Measurements from ENCODE around the gene ARMH3.

Gene ARMH3

DNA sequence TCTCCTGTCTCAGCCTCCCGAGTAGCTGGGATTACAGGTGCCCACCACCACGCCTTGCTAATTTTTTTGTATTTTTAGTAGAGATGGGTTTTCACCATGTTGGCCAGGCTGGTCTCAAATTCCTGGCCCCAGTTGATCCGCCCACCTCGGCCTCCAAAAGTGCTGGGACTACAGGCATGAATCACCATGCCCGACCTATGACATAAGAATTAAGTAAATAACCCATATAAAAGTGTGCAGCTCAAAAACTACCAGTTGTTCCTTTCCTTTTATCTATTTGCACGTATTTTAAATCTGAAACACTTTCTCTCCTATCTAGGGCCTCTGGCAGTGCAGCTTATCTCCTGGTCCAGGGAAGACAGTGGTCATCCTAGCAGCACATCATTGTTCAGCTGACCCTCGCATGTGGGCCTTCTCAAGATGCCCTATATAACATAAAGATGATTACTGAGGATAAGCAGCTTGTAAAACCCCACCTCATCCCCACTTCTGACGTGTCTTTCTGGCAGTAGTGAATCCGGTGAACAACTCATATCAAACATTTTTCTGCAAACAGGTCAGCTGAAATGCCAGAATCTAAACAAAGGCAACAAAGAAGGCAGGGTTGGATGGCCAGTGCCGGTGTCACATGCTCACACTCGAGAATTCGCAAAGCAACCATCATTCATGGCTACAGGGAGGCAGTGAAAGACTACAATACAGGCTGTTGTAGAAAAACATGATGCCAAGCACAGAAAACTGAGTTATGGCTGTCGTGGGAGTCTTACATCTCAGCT is 176.3 kb downstream of the ARMH3 start:
- in situ Hi-C loops (cut with HindIII; ENCODE audit: low sequenced_read_pairs), result loop anchor here (25.0 kb wide), 1 partner anchor 133 kb away; no protein-coding TSS in a partner anchor

DNA sequence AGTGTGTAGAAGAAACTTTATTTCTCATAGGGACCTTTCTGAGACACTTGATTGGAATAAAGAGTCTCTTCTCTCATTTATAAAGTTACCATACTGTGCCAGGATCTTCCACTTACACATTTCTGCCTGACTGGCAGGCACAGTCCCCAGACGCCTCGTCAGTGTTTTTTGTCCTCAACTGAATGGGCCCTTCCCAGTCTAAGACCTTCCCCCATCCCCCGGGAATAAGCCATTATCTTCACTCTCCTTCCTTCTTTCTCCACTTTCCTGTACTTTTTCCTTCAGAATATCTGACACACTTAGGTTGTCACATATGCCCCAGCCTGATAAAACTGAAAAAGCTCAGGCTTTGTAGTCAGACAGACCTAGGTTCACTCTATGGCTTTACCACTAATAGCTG is 177.1 kb downstream of the ARMH3 start:
- in situ Hi-C loops (cut with HindIII; ENCODE audit: low sequenced_read_pairs), result loop anchor here (25.0 kb wide), 1 partner anchor 133 kb away; no protein-coding TSS in a partner anchor

DNA sequence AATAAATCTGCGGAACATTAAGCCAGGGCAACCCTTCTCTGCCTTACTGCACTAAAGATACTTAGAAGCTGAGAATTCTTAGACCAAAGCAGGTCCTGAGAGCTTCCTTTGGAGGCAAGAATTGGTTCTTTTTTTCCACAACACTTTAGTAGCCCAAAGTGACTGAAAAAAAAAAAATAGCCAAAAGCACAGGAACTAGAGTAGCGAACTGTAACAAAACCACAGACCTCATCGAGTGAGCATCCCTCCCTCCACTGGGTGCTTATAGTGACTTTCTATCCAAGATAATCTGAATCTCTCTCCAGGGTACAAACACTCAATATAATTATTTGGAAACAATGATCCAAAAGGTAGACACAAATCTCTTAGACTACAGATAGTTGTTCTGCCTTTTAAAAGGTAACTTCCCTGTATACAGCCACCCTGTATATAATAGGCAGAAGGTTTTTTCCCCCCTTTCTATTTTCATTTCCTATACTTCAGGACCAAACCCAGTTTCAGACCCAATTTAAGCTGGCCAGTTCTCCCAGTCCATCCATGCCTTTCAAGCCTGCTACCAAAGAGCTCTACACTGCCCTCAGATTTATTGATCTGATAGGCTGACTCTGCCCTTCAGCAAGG is 180.8 kb downstream of the ARMH3 start:
- in situ Hi-C loops (cut with HindIII; ENCODE audit: low sequenced_read_pairs), result loop anchor here (25.0 kb wide), 1 partner anchor 137 kb away; no protein-coding TSS in a partner anchor

DNA sequence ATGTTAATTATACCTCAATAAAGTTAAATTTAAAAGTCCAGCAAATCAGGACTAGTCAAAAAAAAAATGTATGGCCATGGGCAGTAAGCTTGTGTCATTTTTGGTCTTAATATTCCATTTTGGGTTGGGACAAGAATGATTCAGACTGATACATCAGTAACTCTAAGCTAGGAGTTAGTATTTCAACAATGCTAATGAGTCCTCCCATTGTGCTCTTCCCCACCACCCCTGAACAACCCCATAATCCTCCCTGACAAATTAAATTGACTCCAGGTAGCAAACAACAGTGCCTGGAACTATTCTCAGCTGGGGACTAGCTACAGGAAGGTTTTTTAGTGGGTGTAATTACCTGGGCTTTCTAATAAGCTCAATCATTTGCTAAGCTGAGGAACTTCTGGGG is 181.7 kb downstream of the ARMH3 start:
- in situ Hi-C loops (cut with HindIII; ENCODE audit: low sequenced_read_pairs), result no loop called here

DNA sequence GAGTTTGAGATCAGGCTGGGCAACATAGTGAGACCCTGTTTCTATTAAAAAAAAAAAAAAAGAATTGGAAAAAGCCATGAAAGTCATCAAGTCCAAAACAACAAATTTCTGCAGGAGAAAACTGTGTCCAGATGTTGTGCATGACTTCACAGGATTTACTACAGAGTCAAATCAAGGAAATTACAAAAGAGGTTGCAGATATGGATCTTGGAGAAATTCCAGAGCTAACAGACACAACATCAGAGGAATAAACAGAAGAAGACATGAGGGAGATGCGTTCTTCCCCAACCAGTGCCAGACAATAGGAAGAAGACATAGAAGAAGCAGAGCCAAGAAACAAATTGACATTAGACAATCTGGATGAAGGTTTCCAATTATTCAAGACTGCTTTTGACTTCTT is 188.0 kb downstream of the ARMH3 start:
- in situ Hi-C loops (cut with HindIII; ENCODE audit: low sequenced_read_pairs), result no loop called here

DNA sequence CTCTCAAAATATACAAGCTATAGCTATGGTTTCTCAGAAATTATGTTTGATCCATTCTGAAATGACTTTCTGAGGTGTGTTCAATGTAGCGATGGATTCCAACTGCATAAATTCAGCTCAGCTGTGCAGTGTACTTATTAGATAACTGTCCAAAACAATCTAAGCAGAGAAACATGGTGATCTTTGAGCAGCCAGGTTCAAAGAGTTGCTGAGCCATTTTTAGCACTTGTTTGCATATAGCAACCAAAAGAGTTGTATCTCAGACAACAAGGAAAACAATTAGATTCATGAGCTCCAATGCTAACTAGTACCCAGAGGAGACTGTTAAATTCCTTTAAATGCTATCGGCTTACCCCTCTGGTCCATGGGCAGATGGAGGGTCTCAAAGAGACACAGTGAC is 196.4 kb downstream of the ARMH3 start:
- in situ Hi-C loops (cut with HindIII; ENCODE audit: low sequenced_read_pairs), result no loop called here

DNA sequence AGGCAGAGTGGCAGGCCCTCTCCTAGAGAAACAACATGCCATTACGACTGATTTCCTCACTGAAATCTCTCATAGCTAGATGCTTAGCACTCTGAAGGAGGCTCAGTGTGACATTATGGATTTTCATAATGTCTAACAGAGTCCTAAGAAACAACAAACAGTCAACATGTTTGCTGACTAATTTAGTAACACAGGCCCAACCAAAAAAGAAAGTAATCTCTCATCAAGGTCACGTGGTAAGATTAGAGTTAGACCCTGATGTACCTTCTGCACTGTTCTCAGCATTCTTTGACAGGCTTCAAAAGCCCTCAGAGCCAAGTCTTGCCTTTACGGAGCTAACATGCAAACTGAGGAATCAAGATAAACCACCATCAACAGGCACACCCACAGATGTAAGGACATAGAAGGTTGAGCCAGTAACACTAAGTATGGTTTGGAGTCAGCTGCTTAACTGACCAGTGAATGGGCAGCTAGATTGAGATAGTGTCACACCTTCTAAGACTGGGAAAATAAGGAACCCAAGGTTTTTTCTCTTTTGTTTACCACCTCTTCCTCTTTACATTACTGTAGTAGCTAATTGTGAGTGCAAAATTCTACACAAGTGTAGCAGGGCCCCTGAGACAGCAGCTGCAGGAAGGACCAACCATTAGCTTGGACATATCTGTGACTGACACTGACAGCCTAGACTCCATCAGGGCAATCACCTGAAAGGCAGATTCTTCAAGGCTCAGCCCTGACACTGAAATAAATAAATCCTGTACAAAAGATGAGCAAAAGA is 197.1 kb downstream of the ARMH3 start:
- in situ Hi-C loops (cut with HindIII; ENCODE audit: low sequenced_read_pairs), result no loop called here

DNA sequence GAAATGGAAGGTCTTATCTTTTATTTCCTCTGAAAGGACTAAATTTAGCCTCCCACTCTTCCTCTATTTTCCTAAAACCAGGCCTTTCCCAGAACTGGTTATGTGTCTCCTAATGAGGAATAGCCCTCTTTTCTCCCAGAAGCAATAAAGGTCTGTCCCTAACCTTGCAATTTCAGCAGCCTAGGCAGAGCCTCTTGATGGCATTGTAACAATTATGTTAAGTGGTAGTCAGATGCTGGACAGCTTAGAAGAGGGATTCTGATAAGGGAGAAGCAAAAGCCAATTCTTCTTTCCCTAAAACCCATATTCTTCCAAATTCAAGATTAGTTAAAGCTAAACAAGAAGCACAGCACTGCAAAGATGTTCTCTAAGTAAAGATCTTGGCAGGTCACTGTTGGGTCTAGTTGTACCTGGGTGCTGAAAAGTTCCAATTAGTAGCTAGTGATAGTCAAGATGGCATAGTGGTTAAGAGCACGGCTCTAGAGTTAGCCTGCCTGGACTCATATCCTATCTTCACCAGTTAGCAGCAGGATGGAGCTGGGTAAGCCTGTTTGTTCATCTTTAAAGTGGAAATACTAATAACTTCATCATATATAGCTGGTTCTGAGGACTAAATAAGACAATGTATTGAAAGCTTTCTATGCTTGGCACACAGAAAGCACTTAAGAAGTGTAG is 198.0 kb downstream of the ARMH3 start:
- in situ Hi-C loops (cut with HindIII; ENCODE audit: low sequenced_read_pairs), result no loop called here

DNA sequence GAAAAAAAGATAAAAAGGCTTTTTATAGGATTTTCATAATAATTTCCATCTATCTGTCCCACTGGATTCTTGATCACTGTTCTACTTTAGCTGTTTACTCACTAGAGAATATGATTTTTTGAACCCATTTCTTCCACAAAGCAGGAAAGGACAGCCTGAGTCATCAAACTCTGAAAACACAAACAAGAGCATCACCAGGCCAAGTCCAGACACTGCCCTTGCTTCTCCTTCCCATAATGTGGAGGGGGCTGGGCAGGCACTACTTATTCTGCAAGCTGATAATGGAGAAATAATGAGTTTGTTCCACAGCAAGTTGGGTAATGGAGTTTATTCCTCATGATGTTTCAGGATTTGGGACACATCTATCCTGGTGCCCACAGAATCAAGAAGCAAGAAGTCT is 199.3 kb downstream of the ARMH3 start:
- in situ Hi-C loops (cut with HindIII; ENCODE audit: low sequenced_read_pairs), result no loop called here

DNA sequence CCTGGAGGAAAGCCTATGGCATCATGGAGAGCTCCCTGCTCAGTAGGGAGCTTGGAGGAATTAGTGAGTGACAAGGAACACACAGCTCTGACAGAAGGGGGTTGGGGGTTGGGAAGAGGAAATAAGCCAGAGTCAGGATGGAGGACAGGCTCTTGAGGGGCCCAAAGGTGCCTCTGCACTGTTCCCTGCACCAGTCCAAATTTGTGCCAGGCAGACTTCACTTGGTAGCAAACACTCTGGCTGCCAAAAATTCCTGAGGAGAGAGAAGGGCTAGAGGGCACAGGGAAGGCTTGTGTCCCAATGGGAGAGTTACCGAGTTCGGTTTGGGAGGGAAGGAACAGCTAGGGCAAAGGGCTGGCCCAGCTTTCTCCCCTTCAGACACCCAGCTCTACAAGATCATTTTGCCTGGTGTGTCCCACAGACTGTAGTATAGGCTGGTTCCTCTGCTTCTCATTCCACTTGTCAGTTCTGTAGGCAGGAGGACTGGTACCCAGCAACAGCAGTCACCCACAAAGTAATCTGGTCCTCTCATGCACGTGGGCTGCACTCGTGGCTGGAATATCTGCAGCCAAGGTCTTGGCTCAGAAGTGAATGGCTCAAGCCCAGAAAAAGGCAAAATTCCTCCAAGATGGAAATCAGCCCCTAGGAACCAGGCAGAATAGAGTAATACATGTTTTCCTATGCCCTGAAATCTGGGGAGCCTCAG is 204.4 kb downstream of the ARMH3 start:
- in situ Hi-C loops (cut with HindIII; ENCODE audit: low sequenced_read_pairs), result no loop called here

DNA sequence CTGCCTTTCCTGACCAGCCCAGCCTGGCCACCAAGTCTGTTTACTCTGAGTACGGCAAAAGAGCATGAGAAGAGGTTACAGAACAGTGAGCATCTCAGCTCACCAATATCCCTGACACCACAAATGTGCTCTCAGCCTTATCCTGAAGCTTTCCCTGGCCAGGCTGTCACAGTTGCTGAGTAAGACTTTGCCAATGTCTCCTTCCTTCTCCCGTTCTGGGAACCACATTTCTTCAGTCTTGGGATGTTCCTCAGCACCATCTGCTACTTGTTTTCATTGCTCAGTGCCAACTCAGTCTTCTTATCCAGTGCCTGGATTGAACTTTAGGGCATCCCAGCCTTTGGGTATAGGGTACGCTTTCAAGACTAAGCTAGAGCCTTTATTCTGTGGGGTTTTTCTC is 205.2 kb downstream of the ARMH3 start:
- in situ Hi-C loops (cut with HindIII; ENCODE audit: low sequenced_read_pairs), result no loop called here

DNA sequence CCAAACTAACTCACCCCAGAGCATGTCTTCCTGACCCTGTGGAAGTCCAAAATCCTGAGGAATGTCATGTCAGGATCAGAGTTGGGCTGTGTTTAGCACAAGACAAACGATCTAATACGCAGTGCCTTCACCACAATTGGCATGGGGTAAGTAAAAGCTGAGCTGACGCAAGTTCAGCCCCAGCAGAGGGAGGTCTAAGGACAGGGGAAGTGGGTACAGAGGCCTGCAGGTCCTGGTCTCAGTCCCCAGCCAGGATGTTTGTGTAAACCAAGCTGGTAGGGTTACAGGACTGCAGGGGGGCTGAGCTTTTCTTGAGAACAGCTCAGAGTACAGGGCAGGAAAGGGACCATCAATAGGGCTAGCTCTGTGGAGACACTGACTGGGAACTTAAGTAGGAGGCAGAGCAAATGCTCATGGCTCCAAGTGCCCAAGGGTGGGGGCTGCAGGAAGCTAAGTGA is 207.1 kb downstream of the ARMH3 start:
- in situ Hi-C loops (cut with HindIII; ENCODE audit: low sequenced_read_pairs), result no loop called here

DNA sequence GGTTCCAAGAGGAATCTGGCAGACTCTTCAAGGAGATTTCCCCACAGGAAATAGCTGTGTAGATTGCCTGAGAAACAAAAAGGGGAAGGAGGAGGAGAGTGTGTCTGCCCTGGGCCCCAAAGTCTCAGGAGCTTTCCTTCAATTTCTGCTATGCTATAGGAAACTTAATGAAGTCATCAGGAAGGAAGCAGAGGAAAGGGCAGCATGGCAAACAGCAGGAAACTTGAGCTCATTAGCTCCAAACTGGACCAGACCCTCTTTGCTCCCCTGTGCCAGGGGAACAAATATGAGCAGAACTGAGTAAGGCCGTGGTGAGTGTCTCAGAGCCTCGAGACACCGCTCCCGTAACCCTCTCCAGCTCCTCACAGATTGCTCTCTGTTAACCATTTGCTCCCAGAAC is 207.6 kb downstream of the ARMH3 start:
- in situ Hi-C loops (cut with HindIII; ENCODE audit: low sequenced_read_pairs), result no loop called here

DNA sequence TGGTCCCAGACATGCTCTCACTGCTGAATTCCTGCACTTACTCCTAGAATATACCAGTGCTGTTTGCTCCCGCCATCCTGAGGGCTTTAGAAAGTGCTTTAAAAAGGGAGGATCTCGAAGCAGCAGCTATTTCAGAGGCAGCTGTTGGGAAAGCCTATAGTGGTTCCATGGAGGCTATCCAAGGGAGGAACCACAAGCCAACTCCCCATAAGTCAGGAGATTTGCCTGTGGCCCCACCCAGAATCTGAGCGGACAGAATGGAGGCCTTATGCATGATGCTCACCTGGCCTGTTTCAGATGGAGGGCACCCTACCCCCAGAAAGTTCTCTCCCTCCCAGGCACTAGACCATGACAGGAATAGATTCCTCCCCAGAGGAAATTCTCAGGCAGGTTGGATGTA is 210.1 kb downstream of the ARMH3 start:
- in situ Hi-C loops (cut with HindIII; ENCODE audit: low sequenced_read_pairs), result no loop called here

DNA sequence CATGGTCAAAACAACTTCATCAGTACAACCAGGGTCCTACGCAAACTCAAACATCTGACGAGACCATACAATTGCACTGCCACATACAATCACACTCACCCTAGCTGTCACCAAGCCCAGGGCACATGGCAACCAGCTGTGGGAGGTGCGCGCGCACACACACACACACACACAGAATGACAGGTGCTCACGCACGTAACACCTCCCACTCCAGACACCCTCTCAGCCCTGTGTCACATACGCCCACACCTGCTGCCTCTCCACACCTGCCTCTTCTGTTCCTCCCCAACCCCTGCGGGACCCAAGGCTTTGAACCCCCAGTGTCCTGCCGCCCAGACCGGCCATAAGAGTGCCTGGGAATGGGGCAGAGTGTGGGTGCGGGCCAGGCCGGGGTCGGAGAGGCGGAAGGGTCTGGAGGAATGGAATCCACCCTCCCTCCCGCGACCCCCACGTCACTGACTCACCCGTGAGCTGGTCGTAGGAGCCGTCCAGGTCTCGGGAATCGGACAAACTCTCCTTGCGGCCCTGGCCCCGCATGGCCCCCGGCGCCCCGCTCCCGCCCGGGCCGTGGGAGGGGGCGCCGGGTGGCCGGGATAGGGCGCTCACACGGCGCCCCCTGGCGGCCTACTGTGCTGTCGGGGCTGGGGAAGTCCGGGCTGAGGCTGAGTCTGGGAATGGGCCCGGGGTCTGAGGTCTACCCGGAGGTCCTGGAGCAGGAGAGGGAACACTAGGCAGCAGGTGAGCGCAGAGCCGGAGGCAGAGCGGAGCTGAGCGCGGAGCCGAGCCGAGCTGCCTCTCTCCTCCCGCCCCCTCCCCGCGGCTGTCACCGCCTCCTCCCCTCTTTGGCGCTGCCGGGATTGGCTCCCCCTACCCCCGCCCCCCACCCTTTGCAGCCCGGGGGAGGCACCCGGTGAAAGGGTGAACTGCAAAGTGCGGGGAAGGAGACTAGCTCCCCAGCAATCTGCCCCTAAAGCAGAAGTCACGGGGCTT is 212.6 kb downstream of the ARMH3 start, which contains the start of gene KCNIP2:
TSS of gene KCNIP2 (minus strand) at position 769 of the 990 bp plus-strand sequence. CDS start at position 537, 232 bp downstream.
- in situ Hi-C loops (cut with HindIII; ENCODE audit: low sequenced_read_pairs), result no loop called here

DNA sequence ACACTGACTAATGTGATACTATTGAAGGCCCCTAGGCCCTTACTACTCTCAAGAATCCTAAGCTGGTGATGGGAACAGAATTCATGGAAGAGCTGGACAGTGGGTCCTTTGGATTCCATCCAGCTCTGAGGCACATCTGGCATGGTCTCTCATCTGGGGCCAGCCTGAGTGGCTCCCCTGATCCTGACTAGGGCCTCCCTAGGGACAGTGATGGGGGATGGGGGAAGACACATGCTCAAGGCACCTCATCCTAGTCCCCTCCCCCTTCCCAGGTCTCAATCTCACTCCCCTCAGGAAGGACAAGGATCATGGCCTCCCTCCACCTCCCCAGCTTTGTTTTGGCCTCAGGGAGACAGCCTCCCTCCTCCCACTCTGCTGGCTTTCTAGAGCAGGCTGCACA is 214.1 kb downstream of the ARMH3 start:
- in situ Hi-C loops (cut with HindIII; ENCODE audit: low sequenced_read_pairs), result no loop called here

DNA sequence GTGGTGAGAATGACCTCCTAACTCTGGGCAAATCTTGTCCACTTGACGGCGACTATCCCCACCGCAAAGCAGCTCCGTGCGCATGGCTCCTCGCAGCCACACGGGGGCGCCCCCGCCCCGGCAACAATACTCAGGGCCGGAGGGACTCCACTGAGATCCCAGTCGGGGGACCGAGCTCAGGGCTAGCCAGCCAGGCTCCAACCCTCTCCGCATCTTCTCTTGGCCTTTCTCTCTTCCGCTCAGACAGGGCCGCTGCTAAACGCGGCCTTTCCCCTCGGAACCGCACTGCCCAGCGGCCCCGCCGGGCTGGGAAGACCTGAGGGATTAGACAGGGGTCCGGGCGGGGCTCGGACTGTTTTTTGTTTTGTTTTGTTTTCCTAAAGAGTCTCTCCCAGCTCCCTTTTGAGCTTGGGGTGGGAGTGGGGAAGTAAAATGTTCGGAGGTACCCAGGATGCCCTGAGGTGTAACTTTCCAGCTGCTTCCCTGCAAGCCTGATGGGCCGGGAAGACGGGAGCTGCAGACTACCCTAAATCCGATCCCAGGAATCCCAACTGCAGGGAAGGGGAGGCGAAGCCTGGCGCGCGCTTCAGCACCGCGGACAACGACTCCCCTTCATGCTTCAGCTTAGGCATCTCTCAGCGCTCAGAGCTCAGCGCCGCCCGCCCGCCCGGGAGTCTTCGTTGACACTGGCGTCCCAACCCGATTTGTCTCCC is 215.1 kb downstream of the ARMH3 start:
- in situ Hi-C loops (cut with HindIII; ENCODE audit: low sequenced_read_pairs), result no loop called here

DNA sequence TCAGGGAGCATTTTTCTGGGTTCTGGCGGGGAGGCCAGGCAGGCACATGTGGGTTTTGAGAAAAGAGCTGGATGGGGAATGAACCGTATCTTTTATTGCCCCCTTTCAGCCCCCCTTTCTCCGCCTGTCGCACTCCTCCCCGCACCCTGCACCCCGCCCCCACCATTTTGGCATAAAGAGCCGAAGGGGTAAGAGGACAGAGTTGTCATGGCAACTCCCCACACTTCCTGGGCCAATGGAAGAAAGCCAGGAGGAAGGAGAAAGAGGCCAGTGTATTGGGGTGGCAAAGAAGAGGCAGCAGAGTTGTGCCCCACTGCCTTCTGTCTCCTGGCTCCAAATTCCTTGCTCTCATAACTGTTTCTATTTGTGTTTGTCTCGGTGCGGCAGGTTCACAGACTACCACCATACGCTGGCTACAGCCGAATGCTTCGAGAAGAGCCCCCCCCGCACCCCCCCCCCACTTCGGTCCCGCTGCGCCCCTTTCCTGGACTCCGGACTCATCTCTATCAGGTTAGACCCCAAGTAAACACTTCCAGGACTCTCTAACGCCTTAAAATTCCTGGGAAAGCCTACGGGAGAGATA is 215.8 kb downstream of the ARMH3 start:
- in situ Hi-C loops (cut with HindIII; ENCODE audit: low sequenced_read_pairs), result no loop called here
